ENCODE measurements around the gene CCL22. TPM values are rescaled to one million over a fixed set of nuclear protein-coding genes. Genes with fewer than 3 reads are reported as not detected.

CCL22 gene
- total and polyA plus RNA-seq, 2 of the 4 experiments (the other 2 are of a cell fraction): not detected

- peak; percentile 38 for DNase-seq
- H3K9ac ChIP-seq (ENCODE audit: low read depth, low read length): no peak overlapping the region
- no peak overlapping the region for H2AK9ac ChIP-seq (replicated peaks; ENCODE audit: low read depth, low read length, poor library complexity)
- ChIA-PET POLR2A (ENCODE audit: unreplicated experiment) (no interaction called here), CTCF (interaction anchor here (0.5 to 0.6 kb wide), 2 partner anchors 8 to 35 kb away, joined by 3 to 6 read pairs; no protein-coding TSS in a partner anchor)
- H2BK120ac ChIP-seq (ENCODE audit: low read depth, low read length): no peak overlapping the region
- H3K9me1 ChIP-seq (ENCODE audit: insufficient read depth, low read length): no peaks in the 10 kb centered on the region
- H3K4ac ChIP-seq (ENCODE audit: low read depth, low read length): no peak overlapping the region
- peak; percentile 62 for ATAC-seq (ENCODE audit: low read depth)
- no TSS peak for BruUV-seq (replicated peaks)
- H4K8ac ChIP-seq (ENCODE audit: low read depth in 2 of 2, low read length in 2 of 2): no peak overlapping the region
- no peak overlapping the region for H2AK5ac ChIP-seq (ENCODE audit: low read depth, low read length)
- H3K56ac ChIP-seq (ENCODE audit: extremely low read depth, insufficient read depth, low read length): no peak overlapping the region
- no peaks in the 10 kb centered on the region for H4K20me1 ChIP-seq (ENCODE audit: insufficient read depth, low read length)
- no peak overlapping the region for H2AFZ ChIP-seq (replicated peaks; ENCODE audit: low read length, poor library complexity)
- H4K91ac ChIP-seq (ENCODE audit: insufficient read depth, low read depth, low read length): no peak overlapping the region
- no peaks in the 10 kb centered on the region for H3K79me1 ChIP-seq (ENCODE audit: low read depth in 1 of 2, low read length in 2 of 2)
- intact Hi-C loops (cut with micrococcal nuclease): no loop called here
- H3K18ac ChIP-seq (ENCODE audit: low read depth, low read length): no peak overlapping the region
- peaks cover 26% of the 10 kb centered on the region for H3K27me3 ChIP-seq (ENCODE audit: control insufficient read depth, insufficient read depth, low read length)
- H3K4me2 ChIP-seq (ENCODE audit: low read depth, low read length): no peak overlapping the region
- no peak overlapping the region for H3K4me3 ChIP-seq (ENCODE audit: insufficient read depth, low read depth, low read length)
- no peak overlapping the region for H2BK5ac ChIP-seq (ENCODE audit: low read depth, low read length, poor library complexity, severe bottlenecking)
- 65% methylated on average over 3 of the region's 5 CpGs; no CpG with 5 or more reads in 1 of the 2 experiments for WGBS, 2 experiments (ENCODE audit: extremely low coverage in 2 of 2, insufficient read length in 1 of 2)
- peaks cover 3% of the 10 kb centered on the region for H3K9me3 ChIP-seq (ENCODE audit: control insufficient read depth, insufficient read depth, low read length)
- H2BK15ac ChIP-seq (ENCODE audit: low read depth, low read length): no peak overlapping the region
- H3K4me1 ChIP-seq (ENCODE audit: control insufficient read depth, insufficient read depth, low read length): peaks cover 3% of the 10 kb centered on the region; the same call in 1 of the 2 replicates
- H3K27ac ChIP-seq (ENCODE audit: insufficient read depth, low read length): no peak overlapping the region
- H2BK20ac ChIP-seq (ENCODE audit: low read depth, low read length): no peak overlapping the region
- dilution Hi-C loops (cut with HindIII; ENCODE audit: low sequenced_read_pairs, unreplicated experiment): no loop called here
- no peak overlapping the region for H3K14ac ChIP-seq (replicated peaks; ENCODE audit: low read depth, low read length)
- H4K5ac ChIP-seq (ENCODE audit: low read depth, low read length): no peak overlapping the region
- TF ChIP-seq CEBPB (IDR thresholded peaks at IDR 0.05; ENCODE audit: low read depth, low read length): no peak
- no peak overlapping the region for H3K23ac ChIP-seq (ENCODE audit: low read depth, low read length)
- in situ Hi-C loops (cut with MboI; ENCODE audit: low sequenced_read_pairs): no loop called here
- no peaks in the 10 kb centered on the region for H3K36me3 ChIP-seq (ENCODE audit: control insufficient read depth, insufficient read depth, low read length)
Measured at GRCh38 chr16:57386381-57386951, 27.9 kb downstream of the CCL22 start.

Measured in IMR-90 (cell line).